GM10266 (cell line): ENCODE data around the gene ADAMTS15.

Source experiments
- DNase-seq: peaks from one replicate; pipeline ENCODE4 v3.0.0; 2012; ENCODE audit errors: extremely low spot score
- CTCF ChIP-seq: IDR thresholded peaks from 2 replicates; pipeline ENCODE4 v1.5.1; 2012; ENCODE audit warnings: mild to moderate bottlenecking, low read depth; ENCODE audit not compliant: control insufficient read depth, insufficient read depth; ENCODE audit errors: missing control alignments

ADAMTS15 gene

DNA sequence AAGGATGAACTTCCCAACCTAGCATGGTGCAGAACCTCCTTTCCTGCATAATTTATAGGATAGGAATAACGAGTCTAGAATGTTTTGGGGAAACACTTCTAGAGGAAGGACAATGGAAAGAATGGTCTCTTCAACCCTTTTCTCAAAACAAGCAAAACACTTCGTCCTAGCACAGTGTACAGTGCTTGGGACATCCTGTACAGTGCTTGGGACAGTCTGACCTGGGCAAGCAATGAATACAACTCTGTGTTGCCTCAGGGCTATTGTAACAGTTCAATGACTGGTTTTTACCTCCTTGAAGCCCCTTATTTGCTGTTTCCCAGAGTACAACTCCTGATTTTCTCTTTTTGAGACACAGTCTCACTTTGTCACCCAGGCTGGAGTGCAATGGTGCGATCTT is 18.5 kb upstream of the ADAMTS15 start:
- no peak for TF ChIP-seq CTCF
- no peak for DNase-seq

DNA sequence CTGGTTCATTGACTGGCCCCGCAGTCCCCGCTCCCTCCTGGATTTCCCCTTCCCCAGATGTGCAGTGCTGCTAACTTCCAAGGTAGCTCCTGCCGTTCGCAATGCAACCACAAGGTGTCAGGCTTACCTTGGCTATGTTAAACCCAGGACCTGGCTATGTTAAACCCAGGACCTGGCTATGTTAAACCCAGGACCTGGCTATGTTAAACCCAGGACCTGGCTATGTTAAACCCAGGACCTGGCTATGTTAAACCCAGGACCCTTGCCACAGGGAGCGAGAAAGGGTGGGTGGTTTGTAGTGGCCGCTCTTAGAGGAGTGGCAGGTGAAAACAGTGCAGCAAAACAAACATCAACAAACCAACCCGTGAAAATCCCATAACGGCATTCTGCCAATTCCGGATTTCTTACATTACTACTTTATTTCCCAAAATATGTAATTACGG is 17.1 kb upstream of the ADAMTS15 start:
- DNase-seq = peak; percentile 80
- peak; percentile 90 for TF ChIP-seq CTCF

GRCh38 chr11:130431801-130432200 is 16.6 kb upstream of the ADAMTS15 start:
- no peak for TF ChIP-seq CTCF
- no peak for DNase-seq

DNA sequence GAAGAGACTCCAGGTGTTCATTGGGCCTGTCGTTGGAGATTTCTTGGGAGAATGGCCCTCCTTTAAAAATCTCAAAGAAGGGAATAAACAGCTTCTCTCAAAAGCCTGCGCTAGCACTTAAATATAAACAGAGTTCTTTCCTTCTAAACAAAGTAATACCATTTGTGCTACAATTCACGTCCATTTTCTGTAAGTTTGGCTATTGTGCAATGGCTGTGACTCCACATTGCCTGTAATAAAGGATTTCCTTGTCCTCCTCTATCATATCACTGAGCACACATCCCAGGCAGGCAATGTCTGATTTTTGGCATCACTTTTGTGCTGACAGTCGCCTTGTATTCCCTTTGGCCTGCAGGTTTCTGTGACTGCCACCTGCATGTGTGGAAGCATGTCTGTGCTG is 15.1 kb upstream of the ADAMTS15 start:
- TF ChIP-seq CTCF = no peak
- DNase-seq = no peak

- DNase-seq = peak; percentile 78
Measured at GRCh38 chr11:130434521-130435223, 13.8 kb upstream of the ADAMTS15 start.

DNA sequence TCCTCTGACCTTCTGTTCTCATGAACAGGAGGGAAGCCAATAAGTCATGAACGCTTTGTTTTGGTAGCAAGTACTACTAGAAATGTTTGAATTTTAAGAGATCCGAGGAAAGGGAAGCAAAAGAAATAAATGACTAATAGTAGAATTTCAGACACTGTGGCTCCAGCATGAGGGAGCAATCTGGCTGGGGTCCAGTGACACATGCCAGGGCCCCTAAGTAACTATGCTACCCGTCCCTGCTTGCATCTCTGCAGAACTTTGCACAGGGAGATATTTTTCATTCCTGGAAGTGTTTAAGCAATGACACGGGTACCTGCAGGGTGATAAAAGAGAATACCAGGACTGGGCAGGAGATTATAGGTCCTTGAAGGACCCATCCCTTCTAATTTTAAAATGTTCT is 12.8 kb upstream of the ADAMTS15 start:
- DNase-seq = no peak
- TF ChIP-seq CTCF = no peak

More at GRCh38 chr11:130434521-130435223, 13.8 kb upstream of the ADAMTS15 start:
- TF ChIP-seq CTCF = peak; percentile 85

DNA sequence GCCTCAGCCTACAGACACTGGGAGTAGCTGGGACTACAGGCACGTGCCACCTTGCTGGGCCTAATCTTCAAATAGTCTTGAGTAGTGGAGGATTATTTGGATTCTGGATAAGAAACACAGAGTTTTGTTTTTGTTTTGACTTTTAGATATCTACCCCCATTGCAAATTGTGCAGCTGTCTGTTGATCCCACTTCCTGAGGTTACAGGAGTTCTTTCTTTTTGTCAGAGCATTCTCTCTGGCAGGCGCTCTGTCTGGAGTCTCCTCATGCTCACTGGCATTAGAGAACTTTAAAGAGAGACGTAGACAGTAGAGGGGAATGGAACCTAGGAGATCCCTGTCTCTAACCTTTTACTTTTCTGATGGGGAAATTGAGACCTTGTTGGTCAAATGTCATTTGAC is 12.3 kb upstream of the ADAMTS15 start:
- no peak for DNase-seq
- no peak for TF ChIP-seq CTCF
